HepG2 (cell line): ENCODE results near the gene INTS15. TPM values are rescaled to one million over a fixed set of nuclear protein-coding genes. Genes with fewer than 3 reads are reported as not detected.

Experiments
- AGO2 ChIP-seq: fragments of 200-400 bp; formaldehyde crosslinking; optimal IDR thresholded peaks from 2 replicates; pipeline ENCODE3; 2017; ENCODE audit warnings: mild to moderate bottlenecking, low read depth, low read length, moderate library complexity
- ATF1 ChIP-seq: IDR thresholded peaks from 2 replicates; pipeline ENCODE4 v1.6.1; 2016; ENCODE audit warnings: mild to moderate bottlenecking, control low read depth
- BORCS8-MEF2B ChIP-seq: sonication (generic); formaldehyde crosslinking; IDR thresholded peaks from 2 replicates; pipeline ENCODE4 v1.8.0; 2022; ENCODE audit warnings: mild to moderate bottlenecking, missing genetic modification reagents
- CBFB ChIP-seq: sonication (generic); formaldehyde crosslinking; IDR thresholded peaks from 2 replicates; pipeline ENCODE4 v1.4.0; 2020; ENCODE audit warnings: missing genetic modification reagents
- CCDC6 ChIP-seq: sonication (generic); formaldehyde crosslinking; IDR thresholded peaks from 2 replicates; pipeline ENCODE4 v1.8.1; 2022; ENCODE audit warnings: mild to moderate bottlenecking, missing genetic modification reagents, moderate library complexity
- EEA1 ChIP-seq: sonication (generic); formaldehyde crosslinking; IDR thresholded peaks from 2 replicates; pipeline ENCODE4 v1.5.1; 2020; ENCODE audit warnings: mild to moderate bottlenecking, missing genetic modification reagents, borderline replicate concordance
- KDM5B ChIP-seq: sonication (generic); formaldehyde crosslinking; IDR thresholded peaks from 2 replicates; pipeline ENCODE4 v1.4.0; 2020; ENCODE audit warnings: missing genetic modification reagents, mild to moderate bottlenecking, borderline replicate concordance
- KDM6A ChIP-seq: IDR thresholded peaks from 2 replicates; pipeline ENCODE4 v1.6.1; 2016; ENCODE audit warnings: low read depth
- MAZ ChIP-seq, 2 experiments: sonication (generic) in 1 of 2; formaldehyde crosslinking in 1 of 2; IDR thresholded peaks; 2 replicates each; pipeline versions ENCODE4 v1.5.0 to v1.6.1; 2012 to 2020; ENCODE audit warnings: low read depth in 2 of 2, mild to moderate bottlenecking in 2 of 2, borderline replicate concordance in 1 of 2, improper control_type of control experiment in 1 of 2, low read length in 1 of 2, missing genetic modification reagents in 1 of 2, moderate library complexity in 1 of 2
- NPAS2 ChIP-seq: sonication (generic); formaldehyde crosslinking; IDR thresholded peaks from 2 replicates; pipeline ENCODE4 v1.8.0; 2022; ENCODE audit warnings: mild to moderate bottlenecking, missing genetic modification reagents, borderline replicate concordance
- ZNF136 ChIP-seq: sonication (generic); formaldehyde crosslinking; IDR thresholded peaks from 2 replicates; pipeline ENCODE4 v1.8.1; 2022; ENCODE audit warnings: low read depth, mild to moderate bottlenecking, moderate library complexity, missing genetic modification reagents
- ZNF407 ChIP-seq: sonication (generic); formaldehyde crosslinking; IDR thresholded peaks from one replicate; pipeline ENCODE4 v1.5.1; 2020; ENCODE audit warnings: mild to moderate bottlenecking, missing genetic modification reagents; ENCODE audit errors: not compliant biosample characterization
- polyA plus RNA-seq, 8 experiments: library from polyadenylated mRNA; depleted of rRNA in 3 of 8; stranded (reverse) in 7 of 8; unstranded in 1 of 8; fragments of >200 nt; fragmentation: Illumina TruSeq in 4 of 8; extraction: Trizol in 4 of 8; gene quantifications; 2 replicates each; pipeline versions ENCODE4 v1.2.1 to v1.2.3, GENCODE V29; 2011 to 2016; ENCODE audit warnings: low read depth in 4 of 8, missing spikeins in 1 of 8, mixed read lengths in 1 of 8; ENCODE audit not compliant: insufficient read depth in 1 of 8
- total RNA-seq, 5 experiments: library from RNA; depleted of rRNA; stranded (reverse); fragments of >200 nt; fragmentation: Illumina TruSeq; extraction: Trizol; gene quantifications; 2 replicates each; pipeline ENCODE4 v1.2.3, GENCODE V29; 2016; ENCODE audit warnings: low read depth in 1 of 5
- TF ChIP-seq, protein P1 (sequence below): IDR thresholded peaks from 2 replicates; pipeline ENCODE4 v1.6.1; 2012; ENCODE audit warnings: low read length, improper control_type of control experiment
- TF ChIP-seq, protein P2 (sequence below): IDR thresholded peaks from 2 replicates; pipeline ENCODE4 v1.6.1; 2018; ENCODE audit warnings: missing genetic modification reagents, mild to moderate bottlenecking, missing compliant biosample characterization

INTS15 gene
- total and polyA plus RNA-seq, 2 of the 13 experiments (the other 11 are each of a cell fraction or from before 2014, with no cell fraction given) = 16.3 to 25.7 TPM

DNA sequence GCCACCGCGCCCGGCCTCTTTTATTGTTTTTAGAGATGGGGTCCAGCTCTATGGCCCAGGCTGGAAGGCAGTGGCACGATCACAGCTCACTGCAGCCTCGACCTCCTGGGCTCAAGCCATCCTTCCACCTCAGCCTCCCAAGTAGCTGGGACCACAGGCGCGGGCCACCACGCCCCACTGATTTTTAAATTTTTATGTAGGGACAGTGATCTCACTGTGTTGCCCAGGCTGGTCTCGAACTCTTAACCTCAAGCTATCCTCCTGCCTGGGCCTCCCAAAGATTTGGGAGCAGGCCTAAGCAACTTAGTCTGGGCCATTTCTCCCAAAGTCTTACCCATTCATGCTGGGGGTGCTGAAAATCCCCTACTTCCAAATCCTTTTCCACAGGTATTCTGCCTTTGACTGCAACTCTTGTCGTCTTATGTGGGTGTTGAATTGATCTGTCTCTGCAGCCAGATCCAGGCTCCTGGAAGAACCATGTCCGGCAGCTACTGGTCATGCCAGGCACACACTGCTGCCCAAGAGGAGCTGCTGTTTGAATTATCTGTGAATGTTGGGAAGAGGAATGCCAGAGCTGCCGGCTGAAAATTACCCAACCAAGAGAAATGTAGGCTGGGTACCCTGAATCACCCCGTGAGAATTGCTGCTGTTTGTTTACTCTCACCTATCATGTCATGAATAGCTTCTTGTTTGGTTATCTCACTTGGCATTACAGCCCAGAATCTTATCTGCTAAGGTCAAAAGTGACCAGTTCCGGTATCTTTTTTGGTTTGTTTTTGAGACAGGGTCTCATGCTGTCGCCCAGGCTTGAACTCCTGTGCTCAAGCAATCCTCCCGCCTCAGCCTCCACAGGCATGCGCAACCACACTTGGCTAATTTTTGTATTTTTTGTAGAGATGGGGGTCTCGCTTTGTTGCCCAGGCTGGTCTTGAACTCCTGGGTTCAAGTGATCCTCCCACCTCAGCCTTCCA lies 11.4 kb upstream of the INTS15 start (continued):
- TF ChIP-seq, protein P1, sequence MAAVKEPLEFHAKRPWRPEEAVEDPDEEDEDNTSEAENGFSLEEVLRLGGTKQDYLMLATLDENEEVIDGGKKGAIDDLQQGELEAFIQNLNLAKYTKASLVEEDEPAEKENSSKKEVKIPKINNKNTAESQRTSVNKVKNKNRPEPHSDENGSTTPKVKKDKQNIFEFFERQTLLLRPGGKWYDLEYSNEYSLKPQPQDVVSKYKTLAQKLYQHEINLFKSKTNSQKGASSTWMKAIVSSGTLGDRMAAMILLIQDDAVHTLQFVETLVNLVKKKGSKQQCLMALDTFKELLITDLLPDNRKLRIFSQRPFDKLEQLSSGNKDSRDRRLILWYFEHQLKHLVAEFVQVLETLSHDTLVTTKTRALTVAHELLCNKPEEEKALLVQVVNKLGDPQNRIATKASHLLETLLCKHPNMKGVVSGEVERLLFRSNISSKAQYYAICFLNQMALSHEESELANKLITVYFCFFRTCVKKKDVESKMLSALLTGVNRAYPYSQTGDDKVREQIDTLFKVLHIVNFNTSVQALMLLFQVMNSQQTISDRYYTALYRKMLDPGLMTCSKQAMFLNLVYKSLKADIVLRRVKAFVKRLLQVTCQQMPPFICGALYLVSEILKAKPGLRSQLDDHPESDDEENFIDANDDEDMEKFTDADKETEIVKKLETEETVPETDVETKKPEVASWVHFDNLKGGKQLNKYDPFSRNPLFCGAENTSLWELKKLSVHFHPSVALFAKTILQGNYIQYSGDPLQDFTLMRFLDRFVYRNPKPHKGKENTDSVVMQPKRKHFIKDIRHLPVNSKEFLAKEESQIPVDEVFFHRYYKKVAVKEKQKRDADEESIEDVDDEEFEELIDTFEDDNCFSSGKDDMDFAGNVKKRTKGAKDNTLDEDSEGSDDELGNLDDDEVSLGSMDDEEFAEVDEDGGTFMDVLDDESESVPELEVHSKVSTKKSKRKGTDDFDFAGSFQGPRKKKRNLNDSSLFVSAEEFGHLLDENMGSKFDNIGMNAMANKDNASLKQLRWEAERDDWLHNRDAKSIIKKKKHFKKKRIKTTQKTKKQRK = no peak
- TF ChIP-seq MAZ (IDR thresholded peaks at IDR 0.05; ENCODE audit: borderline replicate concordance, low read depth, low read length) (no peak), MAZ (CRISPR knock-in tag; IDR thresholded peaks at IDR 0.05; ENCODE audit: low read depth) (no peak), ZNF407 (CRISPR knock-in tag) (no peak), EEA1 (no peak), NPAS2 (CRISPR knock-in tag) (0 out of 2 replicates have a peak, but pooled peaks have one; percentile 18), KDM6A (0 out of 2 replicates have a peak, but pooled peaks have one; percentile 30), ATF1 (CRISPR knock-in tag) (peak; percentile 60), BORCS8-MEF2B (CRISPR knock-in tag) (no peak), CBFB (CRISPR knock-in tag) (0 out of 2 replicates have a peak, but pooled peaks have one; percentile 58), KDM5B (no peak), AGO2 (no peak), ZNF136 (CRISPR knock-in tag) (0 out of 2 replicates have a peak, but pooled peaks have one; percentile 42), CCDC6 (CRISPR knock-in tag) (peak; percentile 60; the same call in 1 of the 2 replicates)
- TF ChIP-seq, protein P2, sequence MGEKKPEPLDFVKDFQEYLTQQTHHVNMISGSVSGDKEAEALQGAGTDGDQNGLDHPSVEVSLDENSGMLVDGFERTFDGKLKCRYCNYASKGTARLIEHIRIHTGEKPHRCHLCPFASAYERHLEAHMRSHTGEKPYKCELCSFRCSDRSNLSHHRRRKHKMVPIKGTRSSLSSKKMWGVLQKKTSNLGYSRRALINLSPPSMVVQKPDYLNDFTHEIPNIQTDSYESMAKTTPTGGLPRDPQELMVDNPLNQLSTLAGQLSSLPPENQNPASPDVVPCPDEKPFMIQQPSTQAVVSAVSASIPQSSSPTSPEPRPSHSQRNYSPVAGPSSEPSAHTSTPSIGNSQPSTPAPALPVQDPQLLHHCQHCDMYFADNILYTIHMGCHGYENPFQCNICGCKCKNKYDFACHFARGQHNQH = peak; percentile 47
